ENCODE measurements around the gene PER1. TPM values are rescaled to one million over a fixed set of nuclear protein-coding genes. Genes with fewer than 3 reads are reported as not detected.

Gene PER1
- total and polyA plus RNA-seq, 2 of the 13 experiments (the other 11 are each of a cell fraction or from before 2014, with no cell fraction given), result 2.6 to 3.6 TPM

DNA sequence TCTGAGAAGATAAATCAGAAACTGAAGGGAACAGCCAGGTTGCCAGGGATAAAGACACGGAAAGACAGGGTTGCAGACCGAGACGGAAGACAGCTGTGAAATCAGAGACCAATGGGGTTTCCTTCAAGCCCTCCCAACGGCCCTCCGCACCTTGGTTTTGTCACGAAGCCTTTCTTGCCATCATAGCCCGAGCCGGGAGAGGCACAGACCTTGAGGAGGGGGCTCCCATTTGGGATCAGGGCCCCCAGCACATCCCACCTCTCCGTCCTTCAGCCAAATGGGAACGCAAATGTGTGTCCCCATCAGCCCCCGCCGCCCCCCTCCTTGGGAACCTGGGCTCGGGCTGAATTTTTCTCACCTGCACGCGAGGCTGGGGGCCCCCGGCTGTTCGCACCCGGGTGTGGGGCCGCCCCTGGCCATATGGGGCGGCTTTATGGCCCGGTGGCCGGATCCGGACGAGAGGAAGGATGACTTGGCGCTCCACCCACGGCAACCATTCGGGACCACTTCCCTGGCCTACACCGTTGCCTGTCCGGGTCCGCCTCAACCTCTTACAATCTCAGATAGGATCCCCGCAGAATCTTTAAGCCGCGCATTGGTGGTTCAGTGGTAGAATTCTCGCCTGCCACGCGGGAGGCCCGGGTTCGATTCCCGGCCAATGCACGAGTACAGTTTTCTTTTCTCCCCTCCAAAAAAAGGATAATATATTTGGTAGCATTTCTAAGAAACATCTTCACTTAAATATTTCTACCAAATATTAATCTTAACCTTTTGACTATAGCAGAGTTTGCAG lies 26.9 kb downstream of the PER1 start (continued):
- TF ChIP-seq SOX5 (CRISPR knock-in tag; IDR thresholded peaks at IDR 0.05; ENCODE audit: borderline replicate concordance), result no peak
- TF ChIP-seq ZNF558 (CRISPR knock-in tag; IDR thresholded peaks at IDR 0.05; ENCODE audit: borderline replicate concordance), result no peak
- no peak for TF ChIP-seq SRY (CRISPR knock-in tag; IDR thresholded peaks at IDR 0.05)
- TF ChIP-seq KAT8 (CRISPR knock-in tag; IDR thresholded peaks at IDR 0.05), result peak; percentile 38; the same call in 1 of the 2 replicates
- TF ChIP-seq PLRG1 (conservative IDR thresholded peaks at IDR 0.05), result no peak
- TF ChIP-seq ZNF644 (CRISPR knock-in tag; IDR thresholded peaks at IDR 0.05; ENCODE audit: low read depth), result no peak
- TF ChIP-seq CBX5 (CRISPR knock-in tag; IDR thresholded peaks at IDR 0.05; ENCODE audit: borderline replicate concordance), result no peak
- TF ChIP-seq ZNF329 (CRISPR knock-in tag; IDR thresholded peaks at IDR 0.05; ENCODE audit: low read depth), result no peak
- TF ChIP-seq NR2F2 (IDR thresholded peaks at IDR 0.05; ENCODE audit: borderline replicate concordance, low read depth), result peak; percentile 36; the same call in 1 of the 2 replicates
- TF ChIP-seq DPF2 (CRISPR knock-in tag; IDR thresholded peaks at IDR 0.05; ENCODE audit: borderline replicate concordance, low read depth), result no peak
- 0 out of 2 replicates have a peak, but pooled peaks have one; percentile 58 for TF ChIP-seq ZNF749 (CRISPR knock-in tag; IDR thresholded peaks at IDR 0.05; ENCODE audit: borderline replicate concordance)
- TF ChIP-seq, protein P1, sequence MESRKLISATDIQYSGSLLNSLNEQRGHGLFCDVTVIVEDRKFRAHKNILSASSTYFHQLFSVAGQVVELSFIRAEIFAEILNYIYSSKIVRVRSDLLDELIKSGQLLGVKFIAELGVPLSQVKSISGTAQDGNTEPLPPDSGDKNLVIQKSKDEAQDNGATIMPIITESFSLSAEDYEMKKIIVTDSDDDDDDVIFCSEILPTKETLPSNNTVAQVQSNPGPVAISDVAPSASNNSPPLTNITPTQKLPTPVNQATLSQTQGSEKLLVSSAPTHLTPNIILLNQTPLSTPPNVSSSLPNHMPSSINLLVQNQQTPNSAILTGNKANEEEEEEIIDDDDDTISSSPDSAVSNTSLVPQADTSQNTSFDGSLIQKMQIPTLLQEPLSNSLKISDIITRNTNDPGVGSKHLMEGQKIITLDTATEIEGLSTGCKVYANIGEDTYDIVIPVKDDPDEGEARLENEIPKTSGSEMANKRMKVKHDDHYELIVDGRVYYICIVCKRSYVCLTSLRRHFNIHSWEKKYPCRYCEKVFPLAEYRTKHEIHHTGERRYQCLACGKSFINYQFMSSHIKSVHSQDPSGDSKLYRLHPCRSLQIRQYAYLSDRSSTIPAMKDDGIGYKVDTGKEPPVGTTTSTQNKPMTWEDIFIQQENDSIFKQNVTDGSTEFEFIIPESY (CRISPR knock-in tag; IDR thresholded peaks at IDR 0.05), result no peak
- no peak; the same call in 1 of the 2 replicates for TF ChIP-seq MYC (CRISPR knock-in tag; IDR thresholded peaks at IDR 0.05; ENCODE audit: borderline replicate concordance)
- no peak for TF ChIP-seq POLR2A (IDR thresholded peaks at IDR 0.05; ENCODE audit: insufficient read depth in 1 of 2, low read depth in 2 of 2, low read length in 2 of 2)
- TF ChIP-seq, protein P2, sequence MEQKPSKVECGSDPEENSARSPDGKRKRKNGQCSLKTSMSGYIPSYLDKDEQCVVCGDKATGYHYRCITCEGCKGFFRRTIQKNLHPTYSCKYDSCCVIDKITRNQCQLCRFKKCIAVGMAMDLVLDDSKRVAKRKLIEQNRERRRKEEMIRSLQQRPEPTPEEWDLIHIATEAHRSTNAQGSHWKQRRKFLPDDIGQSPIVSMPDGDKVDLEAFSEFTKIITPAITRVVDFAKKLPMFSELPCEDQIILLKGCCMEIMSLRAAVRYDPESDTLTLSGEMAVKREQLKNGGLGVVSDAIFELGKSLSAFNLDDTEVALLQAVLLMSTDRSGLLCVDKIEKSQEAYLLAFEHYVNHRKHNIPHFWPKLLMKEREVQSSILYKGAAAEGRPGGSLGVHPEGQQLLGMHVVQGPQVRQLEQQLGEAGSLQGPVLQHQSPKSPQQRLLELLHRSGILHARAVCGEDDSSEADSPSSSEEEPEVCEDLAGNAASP (CRISPR knock-in tag; IDR thresholded peaks at IDR 0.05; ENCODE audit: borderline replicate concordance), result 0 out of 2 replicates have a peak, but pooled peaks have one; percentile 55
- no peak for TF ChIP-seq MLLT10 (CRISPR knock-in tag; IDR thresholded peaks at IDR 0.05)
- TF ChIP-seq AGO2 (optimal IDR thresholded peaks at IDR 0.05; ENCODE audit: low read depth, low read length), result no peak
- no peak for TF ChIP-seq SP2 (CRISPR knock-in tag; IDR thresholded peaks at IDR 0.05)
- TF ChIP-seq EEA1 (CRISPR knock-in tag; IDR thresholded peaks at IDR 0.05; ENCODE audit: borderline replicate concordance), result no peak
- no peak for TF ChIP-seq HOXA3 (CRISPR knock-in tag; IDR thresholded peaks at IDR 0.05)
- no peak for TF ChIP-seq PTBP1 (IDR thresholded peaks at IDR 0.05; ENCODE audit: low read depth, low read length, poor library complexity, severe bottlenecking)
- no peak for TF ChIP-seq MTF1 (CRISPR knock-in tag; IDR thresholded peaks at IDR 0.05)
- no peak for TF ChIP-seq HOMEZ (CRISPR knock-in tag; IDR thresholded peaks at IDR 0.05; ENCODE audit: low read depth)
- TF ChIP-seq ZNF841 (CRISPR knock-in tag; IDR thresholded peaks at IDR 0.05; ENCODE audit: borderline replicate concordance), result no peak
- TF ChIP-seq NCOA5 (CRISPR knock-in tag; IDR thresholded peaks at IDR 0.05), result no peak

Measured in HepG2 (cell line).